GM12872 (cell line): ENCODE measurements around the gene INSM1.

Experiments used
- TF ChIP-seq, protein P1 (sequence below): IDR thresholded peaks from 3 replicates; pipeline ENCODE4 v1.5.1; 2011; ENCODE audit warnings: low read depth, mild to moderate bottlenecking, low read length, moderate library complexity; ENCODE audit not compliant: insufficient read depth

Gene INSM1

DNA sequence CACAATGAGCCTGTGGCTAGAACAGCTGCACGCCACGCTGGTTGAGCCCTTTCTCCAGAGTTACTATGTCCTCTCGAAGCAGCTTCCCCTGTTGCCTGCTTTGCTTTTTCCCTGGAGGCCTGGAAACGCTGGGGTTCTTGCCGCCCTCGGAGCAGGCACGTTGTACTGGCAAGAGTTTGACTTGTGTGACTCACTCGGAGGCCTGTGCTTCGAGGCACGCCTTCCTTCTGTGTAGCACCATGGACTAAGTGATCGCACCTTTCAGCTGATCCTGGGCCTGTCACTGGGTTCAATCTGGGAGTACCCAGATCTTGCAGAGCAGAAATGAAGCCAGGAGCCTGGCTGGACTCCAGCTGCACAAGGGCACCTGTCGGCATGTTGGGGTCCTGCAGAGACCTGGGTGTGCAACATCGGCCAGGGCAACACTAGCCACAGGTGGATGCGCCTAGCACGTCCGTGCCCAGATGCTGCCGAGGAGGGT, 5.2 kb downstream of the INSM1 start:
- TF ChIP-seq, protein P1, sequence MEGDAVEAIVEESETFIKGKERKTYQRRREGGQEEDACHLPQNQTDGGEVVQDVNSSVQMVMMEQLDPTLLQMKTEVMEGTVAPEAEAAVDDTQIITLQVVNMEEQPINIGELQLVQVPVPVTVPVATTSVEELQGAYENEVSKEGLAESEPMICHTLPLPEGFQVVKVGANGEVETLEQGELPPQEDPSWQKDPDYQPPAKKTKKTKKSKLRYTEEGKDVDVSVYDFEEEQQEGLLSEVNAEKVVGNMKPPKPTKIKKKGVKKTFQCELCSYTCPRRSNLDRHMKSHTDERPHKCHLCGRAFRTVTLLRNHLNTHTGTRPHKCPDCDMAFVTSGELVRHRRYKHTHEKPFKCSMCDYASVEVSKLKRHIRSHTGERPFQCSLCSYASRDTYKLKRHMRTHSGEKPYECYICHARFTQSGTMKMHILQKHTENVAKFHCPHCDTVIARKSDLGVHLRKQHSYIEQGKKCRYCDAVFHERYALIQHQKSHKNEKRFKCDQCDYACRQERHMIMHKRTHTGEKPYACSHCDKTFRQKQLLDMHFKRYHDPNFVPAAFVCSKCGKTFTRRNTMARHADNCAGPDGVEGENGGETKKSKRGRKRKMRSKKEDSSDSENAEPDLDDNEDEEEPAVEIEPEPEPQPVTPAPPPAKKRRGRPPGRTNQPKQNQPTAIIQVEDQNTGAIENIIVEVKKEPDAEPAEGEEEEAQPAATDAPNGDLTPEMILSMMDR = no peak

GRCh38 chr20:20375862-20376261, 8.0 kb downstream of the INSM1 start:
- TF ChIP-seq, protein P1 = no peak

DNA sequence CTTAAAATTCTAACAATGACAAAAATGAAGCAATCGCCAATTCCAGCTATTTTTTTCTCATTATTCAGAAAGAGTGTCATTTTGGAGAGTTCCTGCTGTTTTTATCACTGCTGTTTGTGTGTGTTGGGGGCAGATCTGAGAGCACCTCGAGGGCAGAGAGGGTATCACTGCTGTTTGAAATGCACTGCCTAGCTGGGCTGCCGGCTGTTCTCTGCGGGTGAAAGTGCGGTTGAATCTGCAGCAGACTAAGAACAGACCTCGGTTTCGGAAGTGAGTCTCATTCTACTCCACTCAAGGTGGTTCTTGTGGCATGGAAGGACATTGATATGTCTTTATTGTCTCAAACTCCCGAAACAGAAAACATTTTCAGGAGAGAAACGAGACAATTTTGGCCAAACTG, 18.3 kb downstream of the INSM1 start:
- TF ChIP-seq, protein P1 = no peak

DNA sequence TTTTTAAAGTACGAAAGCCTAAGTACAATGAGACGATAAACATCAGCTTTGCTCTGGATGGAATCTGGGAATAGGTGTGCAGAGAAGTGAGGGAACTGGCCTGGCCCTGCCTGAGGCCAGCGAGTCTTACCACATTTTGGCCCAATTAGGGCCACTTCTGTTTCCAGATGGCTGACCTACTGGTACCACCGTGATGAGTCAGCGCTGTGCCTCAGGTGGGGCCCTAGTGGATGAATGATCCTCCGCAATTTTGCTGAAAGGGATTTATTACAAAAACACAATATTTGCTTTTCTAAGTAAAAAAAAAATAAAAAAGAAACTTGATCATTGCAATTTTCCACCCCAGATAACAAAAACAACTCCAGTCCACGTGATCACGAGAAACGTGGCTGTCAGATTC, 22.5 kb downstream of the INSM1 start:
- TF ChIP-seq, protein P1 = no peak

GRCh38 chr20:20391115-20391514, 23.2 kb downstream of the INSM1 start:
- TF ChIP-seq, protein P1 = no peak

GRCh38 chr20:20391766-20392165, 23.9 kb downstream of the INSM1 start:
- TF ChIP-seq, protein P1 = no peak

DNA sequence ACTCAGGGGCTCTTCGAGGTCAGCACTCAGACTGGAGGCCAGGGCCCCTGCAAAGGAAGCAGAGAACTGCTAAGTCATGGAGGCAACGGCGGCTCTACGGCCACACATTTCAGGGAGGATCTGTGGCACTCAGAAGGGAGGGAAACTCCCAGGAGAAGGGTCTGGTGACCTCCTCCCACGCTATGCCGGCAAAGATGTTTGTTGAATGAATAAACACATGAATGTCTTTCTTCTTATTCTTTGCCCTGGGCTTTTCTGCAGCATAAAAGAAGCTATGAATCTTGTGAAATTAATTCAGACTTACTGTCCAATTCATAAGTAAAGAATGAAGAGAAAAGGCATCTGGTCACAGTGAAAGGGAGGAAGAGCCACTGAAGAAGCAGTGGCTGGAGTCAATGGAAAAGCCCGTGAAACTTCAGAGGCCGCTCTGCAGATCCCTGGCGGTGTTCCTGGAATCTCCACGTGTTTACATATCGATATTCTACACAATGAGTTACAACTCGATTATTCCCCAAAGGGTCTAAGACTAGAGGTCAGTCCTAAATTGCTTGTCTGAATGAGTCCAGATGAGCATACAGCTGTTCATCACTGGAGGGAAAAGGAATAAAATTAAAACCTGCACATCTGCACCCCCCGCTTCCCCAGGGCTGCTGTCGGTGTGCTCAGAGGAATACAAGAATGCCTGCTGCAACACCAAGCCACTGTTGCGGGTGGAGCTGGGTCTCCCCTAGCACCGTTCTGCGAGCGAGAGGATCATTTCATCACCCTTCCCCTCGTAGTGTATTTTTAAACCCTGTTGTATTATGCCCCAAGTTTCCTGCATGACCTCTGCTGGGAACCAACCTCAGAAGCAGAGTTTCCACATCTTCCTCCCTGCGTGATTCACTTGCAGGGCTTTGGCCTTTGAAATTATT, 25.6 kb downstream of the INSM1 start:
- TF ChIP-seq, protein P1 = no peak
